Transverse colon (tissue), 4 donors: ENCODE measurements around the gene CYP4X1. TPM values are rescaled to one million over a fixed set of nuclear protein-coding genes. Genes with fewer than 3 reads are reported as not detected.
A peak's percentile ranks its signal among the peaks of the same experiment; 100 is the strongest.

ENCODE experiments used
- DNase-seq: peaks from one replicate; pipeline ENCODE4 v3.0.0-alpha.2; 2019
- H3K27ac ChIP-seq, 4 donors: fragments of 200-600 bp; sonication (generic); 2 replicates each; pipeline ENCODE4 v1.5.1; 2016 to 2018; ENCODE audit warnings: inconsistent platforms in 4 of 4
- H3K27me3 ChIP-seq: fragments of 200-600 bp; sonication (generic); 2 replicates; pipeline ENCODE4 v1.5.1; 2017; ENCODE audit warnings: inconsistent platforms
- H3K36me3 ChIP-seq, 4 donors: fragments of 200-600 bp; sonication (generic); 2 replicates each; pipeline ENCODE4 v1.5.1; 2017 to 2019; ENCODE audit warnings: inconsistent platforms in 4 of 4
- H3K4me1 ChIP-seq, 4 donors: fragments of 200-600 bp; sonication (generic); 2 replicates each; pipeline ENCODE4 v1.5.1; 2017 to 2020; ENCODE audit warnings: inconsistent platforms in 4 of 4
- H3K4me3 ChIP-seq, 4 donors: fragments of 200-600 bp; sonication (generic); 1 replicate in 1 of 4; 2 replicates in 3 of 4; pipeline versions ENCODE4 v1.5.1 to v1.6.1; 2017 to 2019; ENCODE audit warnings: inconsistent platforms in 4 of 4
- H3K9me3 ChIP-seq, 2 donors: fragments of 200-600 bp; sonication (generic); 2 replicates each; pipeline ENCODE4 v1.5.1; 2017 to 2019; ENCODE audit warnings: inconsistent platforms in 2 of 2
- CTCF ChIP-seq, 5 experiments: fragments of 200-600 bp in 3 of 5; fragments of 450-650 bp in 2 of 5; sonication (generic) in 3 of 5; IDR thresholded peaks; 1 replicate in 2 of 5; 2 replicates in 3 of 5; pipeline ENCODE4 v1.5.1; 2016 to 2017; ENCODE audit warnings: antibody characterized with exemption in 5 of 5, inconsistent platforms in 3 of 5, mild to moderate bottlenecking in 2 of 5, moderate library complexity in 1 of 5
- EP300 ChIP-seq: sonication (generic); formaldehyde crosslinking; IDR thresholded peaks from one replicate; pipeline ENCODE4 v1.6.1; 2017; ENCODE audit warnings: antibody characterized with exemption, low read depth
- POLR2A ChIP-seq: fragments of 450-650 bp; IDR thresholded peaks from one replicate; pipeline ENCODE4 v1.6.1; 2016; ENCODE audit warnings: antibody characterized with exemption, mild to moderate bottlenecking, moderate library complexity
- POLR2AphosphoS5 ChIP-seq, 3 donors: sonication (generic); formaldehyde crosslinking; IDR thresholded peaks; one replicate each; pipeline ENCODE4 v1.6.1; 2016; ENCODE audit warnings: antibody characterized with exemption in 3 of 3
- WGBS, 2 donors: methylation state at CpG; one replicate each; pipeline ENCODE4 v1.1.5; 2018; ENCODE audit warnings: low coverage in 1 of 2; 5-methylcytosine and 5-hydroxymethylcytosine counted together
- in situ Hi-C, 4 donors: fragments of 200-750 bp; cut with MboI; loops; one replicate each; pipeline versions ENCODE4 v1.15.0 to v1.15.1; 2017; ENCODE audit warnings: low sequenced_read_pairs in 3 of 4, low pct_ligation_motif_present in 1 of 4, low pct_unique_long_range_greater_than_20kb in 1 of 4
- intact Hi-C: fragments of 100-400 bp; cut with DNase I; formaldehyde crosslinking; loops from one replicate; pipeline ENCODE4 v1.15.1; 2023; ENCODE audit warnings: low total_unique reads
- total RNA-seq, 4 donors: library from RNA; depleted of rRNA; stranded (reverse); fragments of >200 nt; gene quantifications; one replicate each; pipeline ENCODE4 v1.1.0, GENCODE V29; 2016

Gene CYP4X1
- total RNA-seq, 4 donors from 2014 or later = 0.79 to 0.96 TPM; not detected in 2

- Histone ChIP-seq H3K4me3 (no peak overlapping the region), H3K27me3 (no peaks in the 10 kb centered on the region), H3K9me3 (no peaks in the 10 kb centered on the region), H3K27ac (no peak overlapping the region), H3K4me1 (no peaks in the 10 kb centered on the region), H3K36me3 (no peaks in the 10 kb centered on the region)
- intact Hi-C loops = no loop called here
- in situ Hi-C loops = no loop called here
- no peak for DNase-seq
- 57 to 82% methylated on average over 2 of the region's 2 CpGs for WGBS, 2 donors
- no peak for TF ChIP-seq POLR2A
- TF ChIP-seq POLR2AphosphoS5 (IDR thresholded peaks at IDR 0.05) = no peak
- TF ChIP-seq CTCF (IDR thresholded peaks at IDR 0.05) = no peak
- no peak for TF ChIP-seq EP300
Measured at GRCh38 chr1:47013293-47013692, 10.2 kb upstream of the CYP4X1 start.

GRCh38 chr1:47021070-47021469 is 2.4 kb upstream of the CYP4X1 start:
- intact Hi-C loops = no loop called here
- H3K27me3 ChIP-seq = peaks cover 31% of the 10 kb centered on the region
- peaks cover 0 to 10% (median 0%) of the 10 kb centered on the region in 4 donors for H3K4me1 ChIP-seq
- no peak for DNase-seq
- TF ChIP-seq EP300 = no peak
- no peak for TF ChIP-seq POLR2AphosphoS5 (IDR thresholded peaks at IDR 0.05)
- no peak for TF ChIP-seq POLR2A
- no peak for TF ChIP-seq CTCF (IDR thresholded peaks at IDR 0.05)
- 38 to 76% methylated on average over 1 to 2 of the region's 2 CpGs for WGBS, 2 donors
- no peak overlapping the region for H3K27ac ChIP-seq
- no peak overlapping the region for H3K4me3 ChIP-seq
- in situ Hi-C loops = no loop called here
- H3K36me3 ChIP-seq = no peaks in the 10 kb centered on the region
- no peaks in the 10 kb centered on the region for H3K9me3 ChIP-seq

DNA sequence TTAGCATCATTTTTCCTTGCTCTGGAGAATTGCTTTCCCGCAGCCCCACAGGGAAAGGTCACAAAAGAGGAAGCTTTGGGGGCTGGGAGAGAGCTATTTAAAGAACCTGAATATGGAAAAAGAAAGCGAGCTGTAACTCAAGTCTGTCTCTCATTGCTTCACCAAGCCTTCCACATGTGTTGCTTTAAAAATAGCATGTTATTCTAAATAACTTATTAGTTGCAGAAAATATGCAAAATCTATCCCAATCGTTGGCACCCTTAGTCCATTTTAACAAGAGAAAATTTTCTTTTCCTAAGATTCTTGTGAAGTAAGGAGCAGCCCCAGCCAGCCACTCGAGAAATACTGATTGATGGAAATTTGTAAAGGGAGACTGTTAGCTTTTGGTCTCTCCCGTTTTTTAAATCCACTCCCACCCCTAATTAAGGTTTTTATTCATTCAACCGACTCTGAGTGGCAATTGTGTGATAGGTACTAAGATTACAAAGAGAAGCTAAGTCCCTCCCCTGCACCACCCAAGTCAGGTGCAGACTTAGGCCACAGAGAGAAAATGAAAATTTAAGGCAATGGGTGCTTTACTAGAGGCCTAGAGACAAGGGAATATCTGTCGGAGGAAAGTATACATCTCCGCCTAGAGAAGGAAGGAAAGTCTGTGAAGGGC is 802 bp downstream of the CYP4X1 start:
- DNase-seq = no peak
- intact Hi-C loops = no loop called here
- Histone ChIP-seq H3K4me1 (peaks cover 0 to 10% (median 0%) of the 10 kb centered on the region in 4 donors), H3K27me3 (peaks cover 31% of the 10 kb centered on the region), H3K4me3 (peak overlapping the region in 2 of 4 donors; percentile 21 to 44), H3K9me3 (no peaks in the 10 kb centered on the region), H3K27ac (no peak overlapping the region), H3K36me3 (no peaks in the 10 kb centered on the region)
- TF ChIP-seq EP300 (no peak), POLR2A (no peak), POLR2AphosphoS5 (IDR thresholded peaks at IDR 0.05) (no peak), CTCF (IDR thresholded peaks at IDR 0.05) (no peak)
- in situ Hi-C loops = no loop called here
- 11 to 18% methylated on average over 5 to 8 of the region's 8 CpGs for WGBS, 2 donors

DNA sequence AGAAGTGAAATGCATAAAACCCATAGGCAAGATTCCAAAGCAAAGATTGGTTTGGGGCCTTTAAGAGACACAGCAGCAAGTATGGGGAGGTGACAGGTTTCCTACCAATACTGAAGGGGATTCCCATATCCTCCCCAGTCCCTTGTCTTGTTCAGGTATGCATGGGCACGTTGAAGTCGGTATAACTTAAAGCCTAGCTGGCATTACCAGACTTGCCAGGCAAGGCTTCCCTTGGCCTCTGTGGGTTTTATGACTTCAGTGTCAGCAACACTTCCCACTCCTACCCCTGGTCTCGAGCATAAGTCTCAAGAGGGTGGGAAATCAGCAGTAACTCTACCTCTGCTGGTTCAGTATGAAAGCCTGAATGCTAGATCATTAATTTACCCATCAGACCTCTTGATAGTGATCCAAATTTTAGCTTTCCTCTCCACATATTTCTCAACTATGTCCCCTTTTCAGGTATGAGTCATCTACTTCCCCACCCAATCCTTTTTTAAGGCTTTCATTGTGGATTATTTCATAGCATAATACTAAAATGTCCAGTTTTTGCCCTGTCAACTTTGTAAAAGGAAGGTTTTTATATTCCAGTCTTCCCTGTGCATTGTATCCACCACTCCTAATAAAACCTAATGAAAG is 6.8 kb downstream of the CYP4X1 start:
- TF ChIP-seq POLR2AphosphoS5 (IDR thresholded peaks at IDR 0.05) = no peak
- TF ChIP-seq EP300 = no peak
- TF ChIP-seq POLR2A = no peak
- TF ChIP-seq CTCF (IDR thresholded peaks at IDR 0.05) = no peak
- Histone ChIP-seq H3K9me3 (no peaks in the 10 kb centered on the region), H3K27me3 (peaks cover 4% of the 10 kb centered on the region), H3K36me3 (no peaks in the 10 kb centered on the region), H3K27ac (peak overlapping the region in 1 of 4 donors; percentile 7), H3K4me3 (no peak overlapping the region), H3K4me1 (peaks cover 0 to 11% (median 0%) of the 10 kb centered on the region in 4 donors)
- in situ Hi-C loops (no loop called here), intact Hi-C loops (no loop called here)
- DNase-seq = no peak
- WGBS, 2 donors = 56% methylated on average over 3 of the region's 3 CpGs; no CpG with 5 or more reads in 1 of the 2 donors
